Measurements from ENCODE around the gene POP5.

POP5 gene

GRCh38 chr12:120588948-120589930 is 8.0 kb upstream of the POP5 start:
- no peak for DNase-seq

GRCh38 chr12:120588371-120588770 is 7.2 kb upstream of the POP5 start:
- DNase-seq, result no peak

- no peak for DNase-seq
These were observed 5.7 kb upstream of the POP5 start for GRCh38 chr12:120586860-120587259.

- no peak for DNase-seq
These were observed 5.0 kb upstream of the POP5 start for GRCh38 chr12:120586206-120586605.

- peak; percentile 50 for DNase-seq
These were observed 3.3 kb upstream of the POP5 start for GRCh38 chr12:120584343-120585149.

- peak; percentile 79 for DNase-seq
These were observed 2.4 kb upstream of the POP5 start for GRCh38 chr12:120583478-120584030.

- no peak for DNase-seq
These were observed 796 bp upstream of the POP5 start for GRCh38 chr12:120581998-120582397.

- DNase-seq, result no peak
These were observed 2.0 kb downstream of the POP5 start for GRCh38 chr12:120579179-120579578.

- no peak for DNase-seq
These were observed 7.1 kb downstream of the POP5 start for GRCh38 chr12:120574106-120574505.

- DNase-seq, result no peak
These were observed 7.6 kb downstream of the POP5 start for GRCh38 chr12:120573560-120573959.

GRCh38 chr12:120571299-120571698 is 9.9 kb downstream of the POP5 start:
- DNase-seq, result no peak

- DNase-seq, result no peak
These were observed 17.7 kb downstream of the POP5 start for GRCh38 chr12:120563495-120563894.

GRCh38 chr12:120562906-120563305 is 18.3 kb downstream of the POP5 start:
- DNase-seq, result no peak

- no peak for DNase-seq
These were observed 23.6 kb downstream of the POP5 start for GRCh38 chr12:120557589-120557988.

- no peak for DNase-seq
These were observed 26.5 kb downstream of the POP5 start for GRCh38 chr12:120554678-120555077.

- DNase-seq, result no peak
These were observed 35.2 kb downstream of the POP5 start for GRCh38 chr12:120546050-120546386.

GRCh38 chr12:120544691-120545090 is 36.5 kb downstream of the POP5 start:
- DNase-seq, result no peak

- DNase-seq, result no peak
These were observed 39.0 kb downstream of the POP5 start for GRCh38 chr12:120542166-120542565.

GRCh38 chr12:120540445-120540844 is 40.8 kb downstream of the POP5 start:
- DNase-seq, result no peak

GRCh38 chr12:120539303-120539702 is 41.9 kb downstream of the POP5 start:
- DNase-seq, result no peak

- no peak for DNase-seq
These were observed 42.7 kb downstream of the POP5 start for GRCh38 chr12:120538281-120539156.

GRCh38 chr12:120537856-120538220 is 43.4 kb downstream of the POP5 start:
- no peak for DNase-seq

Data from effector CD4-positive, alpha-beta T cell (primary cell).